ENCODE data around the gene RIPOR3.

DNA sequence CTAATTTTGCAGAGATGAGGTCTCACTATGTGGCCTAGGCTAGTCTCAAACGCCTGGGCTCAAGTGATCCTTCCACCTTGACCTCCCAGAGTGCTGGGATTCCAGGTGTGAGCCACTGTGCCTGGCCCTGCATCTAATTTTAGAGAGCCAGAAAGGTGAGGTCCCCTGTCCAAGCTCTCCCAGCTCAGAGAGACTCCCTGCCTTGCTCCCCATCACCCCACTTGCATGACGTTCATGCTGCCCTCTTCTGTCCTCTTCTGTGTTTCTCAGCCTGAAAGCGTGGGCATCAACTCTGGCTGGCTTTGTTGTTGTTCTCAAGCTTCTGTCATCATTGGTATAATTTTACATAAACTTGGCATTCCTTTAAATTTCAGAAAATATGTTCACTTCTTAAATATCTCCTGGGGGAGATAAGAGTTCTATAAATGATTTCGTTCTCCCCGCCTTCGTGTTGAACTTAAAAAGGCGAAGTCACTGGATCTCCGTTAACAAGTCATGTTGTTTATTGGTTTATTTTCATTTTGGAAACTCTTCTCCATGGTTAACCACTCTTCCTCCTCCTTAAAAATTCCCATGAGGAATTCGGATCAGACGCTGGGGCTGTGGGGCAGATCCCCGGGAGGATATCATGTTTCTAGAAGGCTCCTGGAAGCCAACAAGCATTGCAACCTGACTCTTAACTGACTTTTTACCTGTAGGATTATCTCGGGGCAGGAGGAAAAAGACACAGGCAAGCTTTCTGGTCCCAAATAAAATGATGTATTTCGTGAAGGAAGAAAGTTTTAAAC lies 26.8 kb upstream of the RIPOR3 start:
- no peak for TF ChIP-seq EZH2 (IDR thresholded peaks at IDR 0.05; ENCODE audit: borderline replicate concordance)
- TF ChIP-seq, protein P1, sequence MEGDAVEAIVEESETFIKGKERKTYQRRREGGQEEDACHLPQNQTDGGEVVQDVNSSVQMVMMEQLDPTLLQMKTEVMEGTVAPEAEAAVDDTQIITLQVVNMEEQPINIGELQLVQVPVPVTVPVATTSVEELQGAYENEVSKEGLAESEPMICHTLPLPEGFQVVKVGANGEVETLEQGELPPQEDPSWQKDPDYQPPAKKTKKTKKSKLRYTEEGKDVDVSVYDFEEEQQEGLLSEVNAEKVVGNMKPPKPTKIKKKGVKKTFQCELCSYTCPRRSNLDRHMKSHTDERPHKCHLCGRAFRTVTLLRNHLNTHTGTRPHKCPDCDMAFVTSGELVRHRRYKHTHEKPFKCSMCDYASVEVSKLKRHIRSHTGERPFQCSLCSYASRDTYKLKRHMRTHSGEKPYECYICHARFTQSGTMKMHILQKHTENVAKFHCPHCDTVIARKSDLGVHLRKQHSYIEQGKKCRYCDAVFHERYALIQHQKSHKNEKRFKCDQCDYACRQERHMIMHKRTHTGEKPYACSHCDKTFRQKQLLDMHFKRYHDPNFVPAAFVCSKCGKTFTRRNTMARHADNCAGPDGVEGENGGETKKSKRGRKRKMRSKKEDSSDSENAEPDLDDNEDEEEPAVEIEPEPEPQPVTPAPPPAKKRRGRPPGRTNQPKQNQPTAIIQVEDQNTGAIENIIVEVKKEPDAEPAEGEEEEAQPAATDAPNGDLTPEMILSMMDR (IDR thresholded peaks at IDR 0.05; ENCODE audit: poor library complexity), result no peak

Measured in hepatocyte (in vitro differentiated cells).